NB4 (cell line): ENCODE data around the gene UBALD2.

Experiments used
- MAX ChIP-seq: IDR thresholded peaks from 2 replicates; pipeline ENCODE4 v1.6.1; 2011; ENCODE audit warnings: low read depth, low read length
- POLR2A ChIP-seq: IDR thresholded peaks from 2 replicates; pipeline ENCODE4 v1.6.1; 2011; ENCODE audit warnings: mild to moderate bottlenecking; ENCODE audit not compliant: insufficient read length; ENCODE audit errors: extremely low read depth
- TF ChIP-seq, protein P1 (sequence below): IDR thresholded peaks from one replicate; pipeline ENCODE4 v1.5.1; 2012; ENCODE audit warnings: low read depth, low read length

DNA sequence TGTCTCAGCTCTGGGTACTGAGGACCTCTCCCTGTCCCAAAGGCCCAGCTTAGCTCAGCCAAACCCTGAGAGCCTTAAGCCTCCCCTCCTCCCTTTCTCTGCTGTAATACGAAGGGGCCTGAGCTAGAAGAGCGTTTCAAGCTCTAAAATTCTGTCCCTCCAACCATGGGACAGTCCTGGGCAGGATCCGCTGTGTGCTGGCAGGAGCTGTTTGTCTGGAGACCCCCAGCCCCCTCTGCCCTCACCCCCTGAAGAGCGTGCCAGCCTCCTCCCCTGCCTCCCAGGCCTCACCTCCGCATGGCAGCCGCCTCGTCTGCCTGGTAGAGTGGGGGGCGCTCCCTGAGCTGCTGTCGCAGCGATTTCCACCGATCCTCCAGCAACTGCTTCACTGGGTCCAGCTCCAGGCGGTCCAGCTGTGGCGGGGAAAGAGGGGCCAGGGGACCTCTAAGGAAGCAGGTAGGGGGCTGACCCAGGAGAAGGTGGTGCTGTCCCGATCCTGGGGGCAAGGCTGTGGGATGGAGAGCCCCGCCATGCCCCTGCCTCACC is 14.7 kb downstream of the UBALD2 start:
- TF ChIP-seq, protein P1, sequence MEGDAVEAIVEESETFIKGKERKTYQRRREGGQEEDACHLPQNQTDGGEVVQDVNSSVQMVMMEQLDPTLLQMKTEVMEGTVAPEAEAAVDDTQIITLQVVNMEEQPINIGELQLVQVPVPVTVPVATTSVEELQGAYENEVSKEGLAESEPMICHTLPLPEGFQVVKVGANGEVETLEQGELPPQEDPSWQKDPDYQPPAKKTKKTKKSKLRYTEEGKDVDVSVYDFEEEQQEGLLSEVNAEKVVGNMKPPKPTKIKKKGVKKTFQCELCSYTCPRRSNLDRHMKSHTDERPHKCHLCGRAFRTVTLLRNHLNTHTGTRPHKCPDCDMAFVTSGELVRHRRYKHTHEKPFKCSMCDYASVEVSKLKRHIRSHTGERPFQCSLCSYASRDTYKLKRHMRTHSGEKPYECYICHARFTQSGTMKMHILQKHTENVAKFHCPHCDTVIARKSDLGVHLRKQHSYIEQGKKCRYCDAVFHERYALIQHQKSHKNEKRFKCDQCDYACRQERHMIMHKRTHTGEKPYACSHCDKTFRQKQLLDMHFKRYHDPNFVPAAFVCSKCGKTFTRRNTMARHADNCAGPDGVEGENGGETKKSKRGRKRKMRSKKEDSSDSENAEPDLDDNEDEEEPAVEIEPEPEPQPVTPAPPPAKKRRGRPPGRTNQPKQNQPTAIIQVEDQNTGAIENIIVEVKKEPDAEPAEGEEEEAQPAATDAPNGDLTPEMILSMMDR = no peak
- TF ChIP-seq MAX = no peak
- TF ChIP-seq POLR2A = no peak
